ENCODE results near the gene SERF2.
"Not testable (repeated sequence)": the region's sequence is repeated elsewhere in the genome, so short reads cannot be mapped to it uniquely, and the experiment has no call there.

SERF2 gene

GRCh38 chr15:43826508-43827341 lies 34.6 kb downstream of the SERF2 start, which contains the start of gene WDR76:
Gene WDR76, plus strand, starts transcription at chr15:43827002. Its CDS starts 31 bp downstream, at chr15:43827033.
- in situ Hi-C loops (cut with HindIII; ENCODE audit: low pct_unique_long_range_greater_than_20kb, low sequenced_read_pairs), result no loop called here
- TF ChIP-seq JUND (IDR thresholded peaks at IDR 0.05; ENCODE audit: low read depth), result no peak
- DNase-seq (ENCODE audit: low read depth in 1 of 2, low spot score in 1 of 2), result peak; percentile 46 to 90

GRCh38 chr15:43828061-43828657 lies 36.0 kb downstream of the SERF2 start:
- in situ Hi-C loops (cut with HindIII; ENCODE audit: low pct_unique_long_range_greater_than_20kb, low sequenced_read_pairs), result no loop called here
- DNase-seq (ENCODE audit: low read depth in 1 of 2, low spot score in 1 of 2), result no peak
- no peak for TF ChIP-seq JUND (IDR thresholded peaks at IDR 0.05; ENCODE audit: low read depth)

GRCh38 chr15:43829951-43830540 lies 37.9 kb downstream of the SERF2 start:
- in situ Hi-C loops (cut with HindIII; ENCODE audit: low pct_unique_long_range_greater_than_20kb, low sequenced_read_pairs), result not testable (repeated sequence)

GRCh38 chr15:43830691-43831275 lies 38.7 kb downstream of the SERF2 start:
- in situ Hi-C loops (cut with HindIII; ENCODE audit: low pct_unique_long_range_greater_than_20kb, low sequenced_read_pairs); DNase-seq (ENCODE audit: low read depth in 1 of 2, low spot score in 1 of 2): not testable (repeated sequence)

More at GRCh38 chr15:43829951-43830540, 37.9 kb downstream of the SERF2 start:
- not testable (repeated sequence) for DNase-seq (ENCODE audit: low read depth in 1 of 2, low spot score in 1 of 2)

GRCh38 chr15:43831519-43832052 lies 39.5 kb downstream of the SERF2 start:
- in situ Hi-C loops (cut with HindIII; ENCODE audit: low pct_unique_long_range_greater_than_20kb, low sequenced_read_pairs); DNase-seq (ENCODE audit: low read depth in 1 of 2, low spot score in 1 of 2): not testable (repeated sequence)

DNA sequence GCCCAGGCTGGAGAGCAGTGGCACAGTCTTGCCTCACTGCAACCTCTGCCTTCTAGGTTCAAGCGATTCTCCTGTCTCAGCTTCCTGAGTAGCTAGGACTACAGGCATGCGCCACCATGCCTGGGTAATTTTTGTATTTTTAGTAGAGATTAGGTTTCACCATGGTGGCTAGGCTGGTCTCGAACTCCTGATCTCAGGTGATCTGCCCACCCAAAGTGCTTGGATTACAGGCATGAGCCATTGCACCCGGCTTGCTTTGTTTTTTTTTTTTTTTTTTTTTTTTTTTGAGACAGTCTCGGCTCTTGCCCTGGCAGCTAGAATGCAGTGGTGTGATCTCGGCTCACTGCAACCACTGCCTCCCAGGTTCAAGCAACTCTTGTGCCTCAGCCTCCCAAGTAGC lies 40.4 kb downstream of the SERF2 start:
- DNase-seq (ENCODE audit: low read depth in 1 of 2, low spot score in 1 of 2); in situ Hi-C loops (cut with HindIII; ENCODE audit: low pct_unique_long_range_greater_than_20kb, low sequenced_read_pairs): not testable (repeated sequence)

- DNase-seq (ENCODE audit: low read depth in 1 of 2, low spot score in 1 of 2), result no peak
- in situ Hi-C loops (cut with HindIII; ENCODE audit: low pct_unique_long_range_greater_than_20kb, low sequenced_read_pairs), result no loop called here
- TF ChIP-seq JUND (IDR thresholded peaks at IDR 0.05; ENCODE audit: low read depth), result no peak
Observed at GRCh38 chr15:43845421-43845820, 53.3 kb downstream of the SERF2 start.
